B cell (primary cell): ENCODE data around the gene ESR1.

ENCODE experiments used
- EZH2 ChIP-seq: IDR thresholded peaks from 2 replicates; pipeline ENCODE4 v1.6.1; 2012; ENCODE audit warnings: borderline replicate concordance, low read depth, mild to moderate bottlenecking, moderate library complexity, low read length; ENCODE audit not compliant: insufficient read depth, poor library complexity, severe bottlenecking
- TF ChIP-seq, protein P1 (sequence below): fragments of 200-600 bp; IDR thresholded peaks from one replicate; pipeline ENCODE4 v1.8.0; 2022; ENCODE audit warnings: antibody characterized with exemption, mild to moderate bottlenecking

DNA sequence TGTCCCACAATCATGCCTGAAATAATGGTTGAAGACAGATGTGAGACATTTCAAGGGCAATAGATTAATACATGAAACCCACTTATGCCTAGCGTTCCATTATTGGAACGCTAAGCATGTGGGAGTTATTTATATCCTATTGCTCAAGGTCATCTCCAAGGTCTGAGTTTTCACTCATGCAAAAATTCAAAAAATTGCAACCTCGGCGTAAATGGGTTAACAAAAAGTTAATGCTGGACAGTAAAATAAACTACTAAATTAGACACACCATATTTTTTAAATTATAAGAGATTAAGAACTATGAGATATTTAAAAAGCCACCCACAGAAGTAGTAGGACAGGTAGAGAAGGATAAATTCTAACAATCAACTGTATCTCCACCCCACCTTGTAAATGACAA, 98.4 kb downstream of the ESR1 start:
- TF ChIP-seq, protein P1, sequence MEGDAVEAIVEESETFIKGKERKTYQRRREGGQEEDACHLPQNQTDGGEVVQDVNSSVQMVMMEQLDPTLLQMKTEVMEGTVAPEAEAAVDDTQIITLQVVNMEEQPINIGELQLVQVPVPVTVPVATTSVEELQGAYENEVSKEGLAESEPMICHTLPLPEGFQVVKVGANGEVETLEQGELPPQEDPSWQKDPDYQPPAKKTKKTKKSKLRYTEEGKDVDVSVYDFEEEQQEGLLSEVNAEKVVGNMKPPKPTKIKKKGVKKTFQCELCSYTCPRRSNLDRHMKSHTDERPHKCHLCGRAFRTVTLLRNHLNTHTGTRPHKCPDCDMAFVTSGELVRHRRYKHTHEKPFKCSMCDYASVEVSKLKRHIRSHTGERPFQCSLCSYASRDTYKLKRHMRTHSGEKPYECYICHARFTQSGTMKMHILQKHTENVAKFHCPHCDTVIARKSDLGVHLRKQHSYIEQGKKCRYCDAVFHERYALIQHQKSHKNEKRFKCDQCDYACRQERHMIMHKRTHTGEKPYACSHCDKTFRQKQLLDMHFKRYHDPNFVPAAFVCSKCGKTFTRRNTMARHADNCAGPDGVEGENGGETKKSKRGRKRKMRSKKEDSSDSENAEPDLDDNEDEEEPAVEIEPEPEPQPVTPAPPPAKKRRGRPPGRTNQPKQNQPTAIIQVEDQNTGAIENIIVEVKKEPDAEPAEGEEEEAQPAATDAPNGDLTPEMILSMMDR, result no peak
- TF ChIP-seq EZH2, result no peak
